Germinal center (tissue), 1 donor: Measurements from ENCODE around the gene HGS.

ENCODE experiments used
- DNase-seq: peaks from one replicate; pipeline ENCODE4 v3.0.0; 2012; ENCODE audit warnings: mixed read lengths, low spot score

HGS gene, protein sequence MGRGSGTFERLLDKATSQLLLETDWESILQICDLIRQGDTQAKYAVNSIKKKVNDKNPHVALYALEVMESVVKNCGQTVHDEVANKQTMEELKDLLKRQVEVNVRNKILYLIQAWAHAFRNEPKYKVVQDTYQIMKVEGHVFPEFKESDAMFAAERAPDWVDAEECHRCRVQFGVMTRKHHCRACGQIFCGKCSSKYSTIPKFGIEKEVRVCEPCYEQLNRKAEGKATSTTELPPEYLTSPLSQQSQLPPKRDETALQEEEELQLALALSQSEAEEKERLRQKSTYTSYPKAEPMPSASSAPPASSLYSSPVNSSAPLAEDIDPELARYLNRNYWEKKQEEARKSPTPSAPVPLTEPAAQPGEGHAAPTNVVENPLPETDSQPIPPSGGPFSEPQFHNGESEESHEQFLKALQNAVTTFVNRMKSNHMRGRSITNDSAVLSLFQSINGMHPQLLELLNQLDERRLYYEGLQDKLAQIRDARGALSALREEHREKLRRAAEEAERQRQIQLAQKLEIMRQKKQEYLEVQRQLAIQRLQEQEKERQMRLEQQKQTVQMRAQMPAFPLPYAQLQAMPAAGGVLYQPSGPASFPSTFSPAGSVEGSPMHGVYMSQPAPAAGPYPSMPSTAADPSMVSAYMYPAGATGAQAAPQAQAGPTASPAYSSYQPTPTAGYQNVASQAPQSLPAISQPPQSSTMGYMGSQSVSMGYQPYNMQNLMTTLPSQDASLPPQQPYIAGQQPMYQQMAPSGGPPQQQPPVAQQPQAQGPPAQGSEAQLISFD

DNA sequence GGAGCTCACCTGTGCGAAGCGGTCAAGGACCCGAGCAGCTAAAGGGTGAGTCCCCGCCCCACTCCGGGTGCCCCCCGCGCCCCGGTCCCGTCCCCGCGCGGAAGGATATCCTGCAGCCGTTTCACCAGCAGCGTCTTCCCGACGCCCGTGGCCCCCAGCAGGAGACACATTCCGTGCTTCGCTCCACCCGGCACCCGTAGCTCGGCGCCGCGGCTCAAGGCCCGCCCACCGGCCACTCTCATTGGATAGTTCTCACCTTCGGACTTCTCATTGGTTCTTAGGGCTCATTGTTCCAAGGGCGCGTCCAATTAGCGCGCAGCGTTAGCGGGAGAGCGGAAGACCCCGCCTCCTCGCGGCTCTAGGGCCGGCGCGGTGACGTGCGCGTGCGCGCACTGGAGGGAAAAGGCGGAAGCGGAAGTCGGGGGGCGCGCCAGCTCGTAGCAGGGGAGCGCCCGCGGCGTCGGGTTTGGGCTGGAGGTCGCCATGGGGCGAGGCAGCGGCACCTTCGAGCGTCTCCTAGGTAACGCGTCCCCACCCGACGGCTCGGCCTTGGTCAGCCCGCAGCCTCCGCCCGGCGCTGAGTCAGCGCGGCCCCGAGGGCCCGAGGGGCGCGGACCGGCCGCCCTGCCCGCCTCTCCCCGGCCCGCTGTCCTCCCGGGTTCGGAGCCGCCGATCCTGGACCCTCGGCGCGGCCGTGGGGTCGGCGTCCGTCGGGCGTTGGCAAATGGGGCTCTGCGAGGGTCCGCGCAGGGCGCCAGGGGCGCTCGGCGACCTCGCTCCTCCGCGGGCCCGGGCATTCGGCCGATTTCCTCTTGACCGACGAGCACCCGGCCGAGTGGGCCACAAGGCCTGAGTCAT, at the start of gene HGS, which contains the start of gene ARL16:
HGS (plus strand) TSS at position 428 of the 858 bp plus-strand sequence; CDS start at position 484, 56 bp downstream.
ARL16 (minus strand) TSS at position 214 of the 858 bp plus-strand sequence; CDS start at position 170, 44 bp downstream.
- DNase-seq = peak; percentile 100

DNA sequence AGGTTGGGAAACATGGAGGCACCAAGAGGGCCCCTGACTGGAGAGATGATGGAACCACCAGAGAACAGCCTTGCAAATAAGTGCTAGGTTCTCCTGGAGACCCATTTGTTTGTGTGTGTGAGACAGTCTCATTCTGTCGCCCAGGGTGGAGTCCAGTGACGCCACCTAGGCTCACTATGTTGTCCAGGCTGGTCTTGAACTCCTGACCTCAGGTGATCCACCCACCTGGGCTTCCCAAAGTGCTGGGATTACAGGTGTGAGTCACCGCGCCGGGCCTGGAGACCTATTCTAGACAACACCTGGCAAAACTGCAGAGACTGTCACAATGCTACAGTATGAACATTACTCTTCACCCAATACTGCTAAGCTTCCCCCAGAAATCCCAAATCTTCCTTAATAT, 48.4 kb upstream of the HGS start:
- no peak for DNase-seq

DNA sequence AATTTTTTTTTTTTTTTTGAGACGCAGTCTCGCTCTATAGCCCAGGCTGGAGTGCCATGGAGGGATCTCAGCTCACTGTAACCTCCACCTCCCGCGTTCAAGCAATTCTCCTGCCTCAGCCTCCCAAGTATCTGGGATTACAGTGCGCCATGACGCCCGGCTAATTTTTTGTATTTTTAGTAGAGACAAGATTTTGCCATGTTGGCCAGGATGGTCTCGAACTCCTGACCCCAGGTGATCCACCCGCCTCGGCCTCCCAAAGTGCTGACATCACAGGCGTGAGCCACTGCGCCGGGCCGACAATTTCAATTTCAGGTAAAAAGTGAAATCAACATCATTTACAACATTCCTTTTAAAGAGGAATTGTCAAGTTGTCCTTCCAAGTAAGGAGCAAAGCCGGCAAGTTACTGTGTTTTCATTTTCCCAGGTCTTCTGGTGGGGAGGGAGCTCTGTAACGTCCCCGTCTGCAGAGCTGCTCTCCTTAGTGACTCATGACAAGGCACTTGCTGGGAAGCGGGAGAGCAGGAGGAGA, 47.8 kb upstream of the HGS start:
- no peak for DNase-seq

DNA sequence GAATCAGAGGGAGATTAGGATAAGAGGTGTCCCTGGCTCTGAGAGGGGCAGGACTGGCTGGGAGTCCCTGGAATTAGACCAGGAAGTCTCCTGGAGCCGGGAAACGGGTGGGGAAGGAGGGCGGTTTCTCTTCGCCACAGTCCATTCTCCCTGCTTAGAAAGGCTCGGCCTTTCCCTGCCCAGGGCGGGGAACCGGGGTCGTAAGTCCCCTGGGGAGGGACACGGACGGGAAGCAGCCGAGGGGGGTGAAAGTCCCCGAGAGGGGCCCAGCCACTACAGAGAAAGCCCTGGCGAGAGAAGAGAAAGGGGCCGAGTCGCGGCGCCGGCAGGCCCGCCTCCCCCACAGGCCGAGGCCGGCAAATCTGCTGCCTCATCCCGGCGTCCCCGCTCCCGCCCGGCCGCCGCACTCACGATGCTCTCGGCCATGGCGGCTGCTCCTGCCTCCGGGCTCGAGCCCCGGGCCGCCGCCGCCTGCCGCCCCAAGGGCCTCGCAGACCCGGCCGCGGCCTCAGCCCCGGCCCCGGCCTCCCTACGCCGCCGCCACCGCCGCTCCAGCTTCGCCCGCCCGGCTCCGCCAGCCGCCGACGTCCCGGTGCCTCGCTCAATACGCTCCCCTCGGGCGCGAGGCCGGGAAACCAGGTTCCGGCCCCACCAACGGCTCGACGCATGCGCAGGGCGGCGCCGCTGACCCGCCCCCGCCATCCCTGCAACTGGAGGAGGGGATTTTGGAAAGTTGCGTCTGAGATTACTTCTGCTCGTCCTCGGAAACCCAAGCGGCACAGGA, 47.1 kb upstream of the HGS start, which contains the start of the genes NPLOC4 and TSPAN10:
NPLOC4 (minus strand) TSS at position 608 of the 784 bp plus-strand sequence; CDS start at position 426, 182 bp downstream.
TSPAN10 (plus strand) TSS at position 692 of the 784 bp plus-strand sequence. CDS start 5,217 bp downstream, outside the sequence.
- DNase-seq = peak; percentile 92

DNA sequence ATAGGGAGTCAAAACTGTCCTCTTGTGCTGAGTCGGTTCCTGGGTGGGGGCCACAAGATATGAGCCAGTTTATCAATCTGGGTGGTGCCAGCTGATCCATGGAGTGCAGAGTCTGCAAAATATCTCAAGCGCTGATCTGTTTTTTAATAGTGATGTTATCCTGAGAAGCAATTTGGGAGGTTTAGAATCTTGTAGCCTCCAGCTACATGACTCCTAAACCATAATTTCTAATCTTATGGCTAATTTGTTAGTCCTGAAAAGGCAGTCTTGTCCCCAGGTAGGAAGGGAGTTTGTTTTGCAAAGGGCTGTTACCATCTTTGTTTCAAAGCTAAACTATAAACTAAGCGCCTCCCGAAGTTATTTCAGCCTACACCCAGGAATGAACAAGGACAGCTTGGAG, 45.1 kb upstream of the HGS start:
- no peak for DNase-seq

DNA sequence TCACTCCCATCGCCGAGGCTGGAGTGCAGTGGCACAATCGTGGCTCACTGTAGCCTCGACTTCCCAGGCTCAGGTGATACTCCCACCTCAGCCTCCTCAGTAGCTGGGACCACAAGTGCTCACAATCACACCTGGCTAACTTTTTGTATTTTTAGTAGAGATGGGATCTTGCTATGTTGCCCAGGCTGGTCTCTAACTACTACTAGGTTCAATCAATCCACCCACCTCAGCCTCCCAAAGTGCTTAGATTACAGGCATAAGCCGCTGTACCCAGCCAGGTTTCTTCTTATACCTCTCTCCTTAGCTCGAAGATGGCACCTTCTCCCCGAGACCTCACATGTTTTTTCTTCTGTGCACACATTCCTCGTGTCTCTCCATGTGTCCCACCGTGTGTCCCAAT, 43.8 kb upstream of the HGS start:
- DNase-seq = no peak

DNA sequence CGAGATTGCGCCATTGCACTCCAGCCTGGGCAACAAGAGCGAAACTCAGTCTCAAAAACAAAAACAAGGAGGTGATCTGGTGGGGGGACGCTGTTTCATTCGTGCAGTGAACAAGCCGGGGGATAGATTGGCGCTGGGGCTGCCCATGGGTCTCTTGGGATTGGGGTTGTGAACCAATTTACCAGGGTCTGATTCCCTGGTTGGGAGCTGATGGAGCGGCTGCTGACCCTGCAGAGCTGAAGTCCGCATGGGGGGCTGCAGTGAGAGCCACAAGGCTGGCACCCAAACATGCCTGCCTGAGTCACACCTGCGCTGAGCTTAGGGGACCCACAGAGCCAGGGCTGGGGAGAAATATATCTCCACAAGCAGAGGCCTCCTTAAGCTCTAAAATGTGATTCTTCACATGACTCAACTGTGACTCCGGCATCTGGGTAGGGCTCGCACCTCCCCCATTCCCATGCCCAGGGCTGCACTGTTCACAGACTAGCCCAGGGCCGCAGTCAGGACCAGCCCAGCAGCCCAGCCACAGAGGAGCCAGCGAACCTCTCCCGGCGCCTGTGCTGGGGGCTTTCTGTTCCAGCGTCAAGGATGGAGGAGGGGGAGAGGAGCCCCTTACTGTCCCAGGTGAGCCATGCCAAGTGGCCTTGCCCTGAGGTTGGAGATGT, 41.9 kb upstream of the HGS start:
- DNase-seq = no peak

DNA sequence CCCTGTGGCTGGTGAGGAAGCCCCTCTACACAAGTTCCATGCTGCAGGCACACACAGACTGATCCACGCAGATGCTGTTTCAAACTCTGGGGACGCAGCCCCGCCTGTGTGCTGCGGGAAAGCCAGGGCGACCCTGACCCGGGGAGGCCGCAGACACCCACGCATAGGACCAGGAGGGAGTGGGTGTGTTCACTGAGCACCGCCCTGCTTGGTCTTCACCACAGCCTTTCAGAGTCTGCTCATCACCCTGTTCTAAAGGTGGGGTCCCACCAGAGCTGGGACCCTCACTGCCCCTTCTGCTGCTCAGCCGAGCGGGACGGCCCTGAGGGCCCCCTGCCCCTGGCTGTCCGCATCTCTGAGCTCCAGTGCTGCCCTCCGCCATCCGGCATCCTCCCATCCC, 39.3 kb upstream of the HGS start:
- no peak for DNase-seq

DNA sequence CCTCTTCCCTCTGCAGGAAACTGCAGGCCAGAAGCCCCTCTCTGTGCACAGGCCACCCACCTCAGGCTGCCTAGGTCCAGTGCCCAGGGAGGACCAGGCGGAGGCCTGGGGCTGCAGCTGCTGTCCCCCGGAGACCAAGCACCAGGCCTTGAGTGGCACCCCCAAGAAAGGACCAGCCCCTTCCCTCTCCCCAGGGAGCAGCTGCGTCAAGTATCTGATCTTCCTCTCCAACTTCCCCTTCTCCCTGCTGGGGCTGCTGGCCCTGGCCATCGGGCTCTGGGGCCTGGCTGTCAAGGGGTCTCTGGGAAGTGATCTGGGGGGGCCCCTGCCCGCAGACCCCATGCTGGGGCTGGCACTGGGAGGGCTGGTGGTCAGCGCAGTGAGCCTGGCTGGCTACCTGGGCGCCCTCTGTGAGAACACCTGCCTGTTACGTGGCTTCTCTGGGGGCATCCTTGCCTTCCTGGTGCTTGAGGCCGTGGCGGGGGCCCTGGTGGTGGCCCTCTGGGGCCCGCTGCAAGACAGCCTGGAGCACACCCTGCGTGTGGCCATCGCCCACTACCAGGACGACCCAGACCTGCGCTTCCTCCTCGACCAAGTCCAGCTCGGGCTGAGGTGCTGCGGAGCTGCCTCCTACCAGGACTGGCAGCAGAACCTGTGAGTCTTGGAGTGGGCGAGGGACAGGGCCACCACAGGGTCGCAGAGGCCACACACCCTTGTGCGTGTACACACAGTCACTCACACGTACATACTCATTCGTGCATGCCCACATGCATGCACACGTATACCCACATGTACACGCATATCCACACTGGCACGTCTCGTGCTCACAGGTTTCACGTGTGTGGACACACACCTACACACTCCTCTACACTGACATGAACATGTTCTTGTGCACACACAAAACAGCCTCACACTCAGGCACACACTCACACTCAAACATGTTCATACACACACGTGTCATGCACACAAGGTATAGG, 38.5 kb upstream of the HGS start:
- DNase-seq = no peak

DNA sequence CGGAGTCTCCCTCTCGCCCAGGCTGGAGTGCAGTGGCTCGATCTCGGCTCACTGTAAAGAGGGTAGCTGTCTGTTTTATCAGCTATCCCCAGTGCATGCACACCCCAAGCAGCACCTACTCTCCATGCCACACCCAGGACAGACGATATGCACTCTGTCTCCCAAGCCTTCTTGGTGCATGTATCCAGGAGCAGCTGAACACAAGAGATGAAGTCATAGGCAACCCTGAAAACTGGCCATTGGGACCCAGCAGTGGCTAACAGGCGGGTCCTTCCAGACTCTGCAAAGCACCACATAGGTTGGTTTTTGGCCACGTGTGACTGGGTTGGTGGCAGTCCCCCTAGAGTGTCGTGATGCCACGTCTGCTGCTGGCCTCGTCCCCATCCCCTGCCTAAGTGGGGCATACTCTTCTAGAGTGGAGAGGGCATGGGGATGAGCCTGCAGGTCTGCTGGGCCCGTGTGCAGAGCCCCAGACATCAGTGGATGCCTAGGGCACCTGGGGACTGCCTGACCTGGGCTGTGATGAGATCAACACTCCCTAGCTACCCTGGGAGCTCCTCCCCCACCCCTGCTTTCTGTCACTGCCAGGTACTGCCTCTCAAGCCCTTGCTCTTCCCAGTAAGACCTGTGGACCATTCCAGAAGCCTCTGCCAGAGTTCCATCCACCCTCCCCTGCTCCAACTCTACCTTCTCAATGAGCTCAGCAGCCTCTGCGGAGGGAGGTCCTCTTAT, 36.8 kb upstream of the HGS start:
- no peak for DNase-seq

DNA sequence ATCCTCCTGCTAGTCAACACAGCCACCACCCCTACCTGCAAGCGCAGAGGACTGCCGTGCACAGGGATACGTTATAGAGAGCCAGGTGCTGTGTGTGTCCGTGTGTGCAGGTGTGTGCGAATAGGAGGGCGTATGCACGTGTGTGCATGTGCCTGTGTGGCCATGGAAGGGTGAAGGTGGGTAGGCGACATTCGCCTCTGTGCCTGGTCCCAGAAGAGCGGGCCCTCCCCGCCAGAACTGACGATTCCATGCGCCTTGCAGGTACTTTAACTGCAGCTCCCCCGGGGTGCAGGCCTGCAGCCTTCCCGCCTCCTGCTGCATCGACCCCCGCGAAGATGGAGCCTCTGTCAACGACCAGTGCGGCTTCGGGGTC, 36.2 kb upstream of the HGS start:
- DNase-seq = no peak

DNA sequence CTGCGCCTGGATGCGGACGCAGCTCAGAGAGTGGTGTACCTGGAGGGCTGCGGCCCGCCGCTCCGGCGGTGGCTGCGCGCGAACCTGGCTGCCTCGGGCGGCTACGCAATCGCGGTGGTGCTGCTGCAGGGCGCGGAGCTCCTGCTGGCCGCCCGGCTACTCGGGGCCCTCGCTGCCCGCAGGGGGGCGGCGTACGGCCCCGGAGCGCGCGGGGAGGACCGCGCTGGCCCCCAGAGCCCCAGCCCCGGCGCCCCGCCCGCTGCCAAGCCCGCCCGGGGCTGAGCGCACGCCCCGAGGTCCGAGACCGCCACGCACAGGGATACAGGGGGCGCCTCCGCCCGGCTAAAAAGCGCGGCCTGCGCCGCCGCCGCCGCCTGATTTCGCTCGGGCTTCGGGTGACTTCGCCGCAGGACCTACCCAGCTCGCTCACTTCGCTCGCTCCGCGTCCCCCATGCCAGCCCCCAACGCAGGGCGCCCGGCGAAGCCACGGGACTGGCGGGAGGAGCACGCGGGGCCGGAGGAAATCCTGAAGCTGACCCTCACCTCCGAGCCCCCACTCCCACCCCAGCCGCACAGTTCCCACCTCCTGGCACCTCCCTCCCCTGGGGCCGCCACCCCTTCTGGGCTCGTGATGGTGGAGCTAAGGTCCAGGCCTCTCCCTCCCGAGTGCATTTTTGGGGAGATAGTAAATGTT, 35.7 kb upstream of the HGS start:
- no peak for DNase-seq

DNA sequence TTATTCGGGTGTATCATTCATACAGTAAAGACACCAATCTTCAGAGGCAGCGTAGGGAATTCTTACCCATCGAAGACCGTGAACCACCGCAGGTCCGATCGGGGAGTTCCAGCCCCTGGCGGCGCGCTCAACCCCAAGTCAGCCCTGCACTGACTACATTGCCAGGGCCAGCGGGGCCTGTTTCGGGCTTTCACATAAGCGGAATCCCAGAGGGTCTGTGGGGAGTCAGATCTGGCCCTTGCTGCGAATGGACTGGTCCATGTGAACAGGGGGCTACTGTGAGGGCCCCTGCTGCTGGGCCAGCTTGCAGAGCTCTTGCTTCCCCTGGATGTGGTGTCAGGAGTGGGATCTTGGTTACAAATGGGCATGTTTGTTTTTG, 35.1 kb upstream of the HGS start:
- DNase-seq = no peak

DNA sequence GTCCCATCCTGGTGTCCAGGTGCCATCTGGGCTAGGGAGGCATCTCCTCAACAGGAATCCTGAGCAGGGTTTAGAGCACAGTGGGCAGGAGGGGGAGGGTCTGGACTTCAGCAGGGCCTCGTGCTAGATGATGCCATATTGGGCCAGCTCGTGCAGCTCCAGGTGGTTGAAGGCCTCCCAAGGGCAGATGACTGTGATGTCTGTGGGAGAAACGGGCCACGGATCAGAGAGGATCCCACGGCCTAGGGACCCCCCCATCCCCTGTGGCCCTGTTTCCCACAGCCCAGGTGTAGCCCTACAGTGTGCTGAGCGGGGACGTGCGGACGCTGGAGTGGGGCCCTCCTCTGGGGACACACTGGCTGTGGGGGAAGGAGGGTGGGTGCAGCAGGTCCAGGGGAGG, 32.9 kb upstream of the HGS start:
- DNase-seq = no peak

DNA sequence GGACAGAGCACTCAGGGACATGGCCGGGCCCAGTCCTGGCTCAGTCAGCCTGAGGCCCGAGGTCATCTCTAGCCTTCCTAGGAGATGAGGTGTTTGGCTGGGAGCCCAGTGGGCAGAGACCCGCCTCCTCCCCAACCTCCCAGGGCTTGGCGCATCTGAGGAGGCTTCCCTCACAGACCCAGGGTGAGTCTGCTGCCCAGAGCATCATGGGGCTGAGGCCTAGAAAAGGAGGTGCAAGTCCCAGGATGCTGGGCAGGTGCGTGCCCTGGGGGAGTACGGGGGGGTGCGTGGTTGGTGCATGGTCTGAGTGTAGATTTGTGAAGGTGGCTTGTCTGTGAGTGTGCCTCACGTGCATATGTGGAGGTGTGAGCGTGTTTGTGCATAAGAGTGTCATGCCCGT, 32.1 kb upstream of the HGS start:
- DNase-seq = no peak

DNA sequence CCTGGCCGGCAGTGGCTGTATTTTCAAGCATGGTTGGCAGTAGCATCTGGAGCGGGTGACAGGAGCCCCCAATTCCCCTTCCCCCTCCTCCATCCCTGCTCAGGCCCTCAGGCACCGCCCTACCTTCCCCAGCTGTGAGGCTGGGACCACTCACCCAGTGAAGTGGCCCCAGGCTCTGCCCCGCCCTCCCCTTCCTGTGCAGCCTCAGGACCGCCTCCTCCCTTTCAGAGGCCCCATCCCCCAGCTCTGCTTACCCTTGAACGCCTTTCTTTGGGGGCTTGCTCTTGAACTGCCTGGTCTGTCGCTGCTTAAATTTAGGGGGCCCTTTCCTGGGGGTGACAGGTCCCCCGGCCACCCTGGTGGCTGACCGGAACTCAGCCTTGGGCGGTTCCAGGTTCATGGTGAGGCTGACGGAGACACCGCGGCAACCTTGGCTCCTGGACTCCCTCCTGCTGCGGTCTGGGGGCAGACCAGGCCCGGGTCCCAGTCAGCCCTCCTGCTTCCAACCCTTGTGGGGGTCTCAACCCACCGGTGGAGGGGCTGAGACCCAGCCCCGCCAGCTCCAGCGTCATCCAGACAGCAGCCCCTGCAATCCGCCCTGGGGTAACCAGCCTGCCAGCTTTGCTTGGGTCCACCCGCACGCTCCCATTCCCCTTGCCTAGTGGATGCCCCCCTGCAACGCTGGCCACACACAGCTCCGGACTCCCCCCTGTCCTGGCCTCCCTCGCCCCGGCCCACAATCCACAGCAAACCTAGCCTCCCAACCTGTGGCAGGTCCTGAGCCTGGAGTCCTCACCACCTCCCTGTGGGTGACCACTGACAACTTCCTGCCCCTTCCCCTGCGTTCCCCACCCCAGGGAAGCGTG, 30.7 kb upstream of the HGS start:
- no peak for DNase-seq
